GM21576 (cell line): ENCODE results near the gene CNTLN.
"Not testable (repeated sequence)": the region's sequence is repeated elsewhere in the genome, so short reads cannot be mapped to it uniquely, and the experiment has no call there.

Experiments
- ATAC-seq: cut with Tn5 transposase; IDR thresholded peaks from one replicate; pipeline ENCODE4 v1.9.1; 2021; ENCODE audit warnings: mild to moderate bottlenecking, moderate library complexity; ENCODE audit not compliant: unreplicated experiment

The CNTLN gene

DNA sequence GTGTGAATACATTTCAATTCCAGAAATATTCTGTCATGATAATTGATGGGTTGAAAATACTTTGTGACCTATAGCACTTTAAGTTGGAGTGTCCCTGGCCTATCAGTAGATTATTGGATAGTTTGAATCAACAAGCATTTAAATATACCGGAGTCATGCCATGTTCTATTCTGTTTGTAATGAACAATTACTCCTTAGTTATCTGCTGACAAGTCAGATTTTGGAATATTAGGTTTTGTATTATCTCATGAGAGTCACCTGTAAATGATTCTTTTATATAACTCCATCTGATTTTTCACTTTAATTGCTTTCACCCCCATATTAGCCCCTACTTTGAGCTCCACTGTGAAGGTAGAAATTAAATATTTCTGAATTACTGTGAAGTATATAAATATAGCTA is 351.6 kb downstream of the CNTLN start:
- ATAC-seq = no peak

DNA sequence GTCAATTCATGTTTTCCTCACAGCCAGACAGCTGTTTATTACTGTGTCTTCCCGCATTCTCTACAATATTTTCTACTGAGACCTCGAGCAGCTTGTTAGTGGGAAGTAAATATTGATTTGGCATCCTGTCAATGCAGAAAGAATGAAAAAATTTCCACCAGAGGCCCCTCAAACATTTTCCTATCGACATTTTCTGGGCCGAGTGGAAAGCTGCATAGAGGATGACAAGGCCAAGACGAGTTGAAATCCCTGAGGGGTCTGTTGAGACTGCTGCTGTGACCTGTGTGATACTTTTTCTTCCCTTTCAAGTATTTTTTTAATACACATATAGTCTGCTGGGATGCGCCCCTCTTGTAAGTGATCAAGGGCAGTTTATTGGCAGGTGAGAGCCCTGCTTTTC is 352.6 kb downstream of the CNTLN start:
- no peak for ATAC-seq

DNA sequence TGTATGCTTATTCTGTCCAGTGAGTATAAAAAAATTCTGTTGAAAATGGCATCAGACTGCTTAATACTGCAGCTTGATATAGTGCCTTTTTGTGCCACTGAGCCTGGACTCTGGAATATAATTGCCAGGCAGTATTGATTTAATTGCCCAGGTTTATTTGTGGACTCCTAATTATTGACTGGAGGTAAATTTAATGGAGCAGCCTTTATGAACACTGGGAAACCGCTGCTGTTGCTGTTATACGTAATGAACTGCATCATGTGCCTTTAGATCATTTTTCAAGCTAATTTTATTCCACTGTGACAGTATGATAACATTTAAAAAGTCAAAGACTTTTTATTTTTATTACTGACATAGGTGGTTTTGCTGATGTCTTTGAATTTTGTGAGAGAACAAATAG is 353.8 kb downstream of the CNTLN start:
- ATAC-seq = no peak

DNA sequence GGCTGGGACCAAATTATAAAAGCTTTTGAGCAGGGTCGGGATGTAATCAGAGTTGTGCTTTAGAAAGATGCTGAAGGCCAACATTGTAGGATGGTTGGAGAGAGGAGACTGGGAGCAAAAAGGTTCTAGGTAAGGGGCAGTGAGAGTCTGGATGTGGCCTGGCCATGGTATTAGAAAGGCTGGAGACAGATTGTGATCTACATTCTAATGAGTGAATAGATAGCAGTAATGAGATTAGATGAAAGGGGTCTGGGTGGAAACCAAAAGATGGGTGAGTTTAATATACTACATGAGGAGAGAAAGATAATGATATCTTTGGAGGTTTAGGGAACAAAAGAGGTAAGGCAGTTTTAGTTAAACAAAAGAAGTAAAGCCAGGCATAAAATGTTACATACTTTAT is 355.3 kb downstream of the CNTLN start:
- ATAC-seq = no peak

DNA sequence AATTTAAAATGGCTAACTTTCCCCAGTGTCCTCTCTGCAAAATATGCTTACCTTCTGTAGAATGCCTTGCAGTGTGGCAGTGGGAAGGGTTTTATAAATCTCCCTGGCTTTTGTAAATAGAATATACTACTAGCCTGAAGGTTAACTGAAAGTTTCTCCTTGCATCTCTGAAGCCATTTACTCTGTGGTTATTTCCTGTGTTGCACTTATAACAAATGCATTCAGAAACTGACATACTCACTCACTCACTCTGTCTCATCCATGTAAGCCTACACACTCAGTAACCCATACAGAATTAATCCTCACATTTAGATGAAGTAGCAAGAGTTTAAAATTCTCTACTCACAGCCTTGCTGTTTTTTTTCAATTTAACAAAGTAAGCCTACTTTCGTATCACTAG is 356.9 kb downstream of the CNTLN start:
- ATAC-seq = no peak

DNA sequence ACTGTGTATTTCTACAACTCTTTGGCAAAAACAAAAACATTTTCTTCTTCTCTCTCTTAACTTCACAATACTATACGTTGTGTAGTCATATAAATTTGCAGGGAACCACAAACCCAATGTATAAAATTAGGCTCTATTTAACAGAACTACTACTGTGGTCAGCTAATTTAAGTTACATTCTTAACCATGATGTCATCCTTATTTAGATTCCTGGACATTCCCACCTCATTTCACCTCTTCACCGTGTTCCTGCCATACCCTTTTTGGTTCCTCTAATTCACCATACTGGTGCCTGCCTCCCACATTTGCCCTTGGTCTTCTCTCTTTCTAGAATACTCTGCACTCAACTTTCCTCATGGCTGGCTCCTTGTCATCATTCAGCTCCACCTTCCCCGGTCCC is 368.4 kb downstream of the CNTLN start:
- ATAC-seq = no peak

DNA sequence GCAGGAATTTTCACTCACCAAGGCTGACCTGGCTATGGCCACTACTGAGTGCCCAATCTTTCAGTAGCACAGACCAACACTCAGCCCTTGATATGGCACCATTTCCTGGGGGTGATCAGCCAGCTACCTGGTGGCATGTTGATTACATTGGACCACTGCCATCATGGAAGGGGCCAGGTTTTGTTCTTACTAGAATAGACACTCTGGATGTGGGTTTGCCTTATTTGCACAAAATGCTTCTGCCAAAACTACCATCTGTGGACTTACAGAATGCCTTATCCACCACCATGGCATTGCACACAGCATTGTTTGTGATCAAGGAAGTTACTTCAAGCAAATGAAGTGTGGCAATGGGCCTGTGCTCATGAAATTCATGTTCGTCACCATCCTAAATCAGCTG is 374.3 kb downstream of the CNTLN start:
- no peak for ATAC-seq

DNA sequence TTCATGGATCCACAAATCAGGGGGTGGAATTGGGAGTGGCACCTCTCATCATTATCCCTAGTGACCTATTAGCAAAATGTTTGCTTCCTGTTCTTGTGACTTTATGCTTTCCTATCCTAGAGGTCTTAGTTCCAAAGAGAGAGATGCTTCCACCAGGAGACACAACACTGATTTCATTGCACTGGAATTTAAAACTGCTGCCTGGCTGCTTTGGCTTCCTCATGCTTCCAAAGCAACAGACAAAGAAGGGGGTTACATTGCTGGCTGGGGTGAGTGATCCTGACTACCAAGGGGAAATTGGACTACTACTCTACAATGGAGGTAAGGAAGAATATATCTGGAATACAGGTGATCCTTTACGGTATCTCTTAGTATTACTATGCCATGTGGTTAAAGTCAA is 374.9 kb downstream of the CNTLN start:
- ATAC-seq = no peak

DNA sequence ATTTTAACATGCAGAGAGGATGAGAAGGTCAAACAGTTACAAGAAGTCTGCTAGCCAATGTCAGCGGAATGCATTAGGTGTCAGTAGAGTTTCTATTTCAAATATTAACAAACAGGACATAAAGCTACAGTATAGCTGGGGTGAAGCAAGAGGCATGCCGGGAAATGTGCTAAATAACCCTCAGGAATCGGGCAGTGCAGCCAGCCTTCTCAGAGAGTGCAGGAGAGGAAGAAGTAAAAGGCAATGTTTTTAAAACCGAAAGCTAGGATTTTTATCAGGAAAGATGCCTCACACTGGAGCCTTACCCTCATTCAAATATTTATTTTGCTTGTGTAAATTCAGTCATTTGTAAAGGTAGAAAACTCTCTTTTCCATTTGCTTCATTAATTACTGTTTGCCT is 384.9 kb downstream of the CNTLN start:
- ATAC-seq = no peak

DNA sequence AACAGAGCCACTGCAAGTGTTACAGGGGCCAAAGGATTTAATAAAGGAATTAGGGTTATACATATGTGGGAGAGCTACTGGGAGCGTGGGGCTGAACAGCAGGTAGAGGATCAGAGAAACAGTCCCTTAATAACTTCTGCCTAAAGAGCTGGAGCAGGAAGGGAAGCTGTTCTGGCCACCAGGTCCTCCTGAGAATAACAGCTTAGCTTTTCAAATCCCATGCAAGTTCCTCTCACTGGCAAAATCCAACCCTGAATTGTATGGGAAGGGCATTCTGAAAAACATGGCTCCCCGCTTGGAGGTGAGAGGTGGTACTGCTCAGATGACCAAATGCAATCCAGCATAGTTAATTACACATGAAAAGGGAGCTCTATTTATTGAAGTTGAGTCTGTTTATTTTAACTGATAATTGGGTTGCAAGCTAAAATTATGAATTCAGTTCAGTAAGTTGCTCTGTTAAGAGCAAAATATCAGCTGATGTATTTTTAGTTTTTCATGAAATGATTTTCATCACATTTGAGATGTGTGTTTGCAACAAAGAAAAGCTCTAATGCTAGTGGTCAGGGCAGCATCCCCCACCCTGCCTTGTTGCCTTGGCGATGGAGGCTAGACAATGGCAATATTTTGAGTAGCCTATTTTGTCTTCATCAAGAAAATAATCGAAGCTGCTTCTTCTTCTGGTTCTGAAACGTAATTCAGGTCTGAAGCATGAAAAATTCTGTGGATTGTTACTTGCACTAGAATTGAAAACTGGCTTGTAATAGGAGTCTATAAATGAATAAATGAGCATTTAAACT is 385.6 kb downstream of the CNTLN start:
- no peak for ATAC-seq

DNA sequence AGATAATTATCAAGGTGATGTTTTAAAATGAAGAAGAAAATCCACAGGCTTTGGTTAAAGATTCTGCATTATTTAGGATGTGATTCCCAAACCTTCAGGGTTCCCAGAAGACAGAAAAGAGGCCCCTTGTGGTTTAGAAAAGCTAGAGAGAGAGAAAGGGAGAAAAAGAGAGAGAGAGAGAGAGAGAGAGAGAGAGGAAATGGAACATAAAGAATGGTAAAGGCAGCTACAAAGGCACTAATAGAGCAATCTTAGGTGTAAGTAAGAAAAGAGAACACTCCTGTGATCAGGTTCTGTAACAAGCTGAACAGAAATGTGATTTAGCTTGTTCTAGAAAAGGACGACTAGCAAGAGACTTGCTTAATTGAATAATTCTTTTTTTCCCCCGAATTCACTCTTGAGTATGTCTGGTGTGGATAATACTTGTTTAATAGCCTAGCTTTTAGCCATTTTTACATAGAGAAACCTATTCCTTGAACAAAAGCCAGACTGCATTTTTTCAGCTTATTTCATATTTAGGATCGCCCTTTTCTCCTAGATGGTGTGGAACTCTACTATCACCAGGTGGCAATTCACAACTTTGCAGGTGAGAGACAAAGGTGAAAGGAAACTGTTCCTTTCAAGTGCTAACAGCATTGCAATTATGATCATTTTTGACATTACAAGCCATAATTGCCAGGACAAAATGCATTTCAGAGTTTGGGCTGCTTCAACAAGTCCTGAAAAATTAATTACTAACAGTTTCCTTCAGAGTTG is 386.4 kb downstream of the CNTLN start:
- ATAC-seq = no peak

DNA sequence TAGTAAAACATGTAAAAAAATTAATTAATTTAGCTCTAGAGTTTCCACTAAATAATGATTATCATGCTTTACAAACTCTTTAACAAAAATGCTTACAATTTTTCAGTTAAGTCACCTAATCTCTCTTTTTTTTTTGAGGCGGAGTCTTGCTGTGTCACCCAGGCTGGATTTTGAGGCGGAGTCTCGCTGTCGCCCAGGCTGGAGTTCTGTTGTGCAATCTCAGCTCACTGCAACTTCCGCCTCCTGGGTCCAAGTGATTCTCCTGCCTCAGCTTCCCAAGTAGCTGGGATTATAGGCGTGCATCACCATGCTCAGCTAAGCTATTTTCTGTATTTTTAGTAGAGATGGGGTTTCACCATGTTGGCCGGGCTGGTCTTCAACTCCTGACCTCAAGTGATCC is 391.9 kb downstream of the CNTLN start:
- not testable (repeated sequence) for ATAC-seq

DNA sequence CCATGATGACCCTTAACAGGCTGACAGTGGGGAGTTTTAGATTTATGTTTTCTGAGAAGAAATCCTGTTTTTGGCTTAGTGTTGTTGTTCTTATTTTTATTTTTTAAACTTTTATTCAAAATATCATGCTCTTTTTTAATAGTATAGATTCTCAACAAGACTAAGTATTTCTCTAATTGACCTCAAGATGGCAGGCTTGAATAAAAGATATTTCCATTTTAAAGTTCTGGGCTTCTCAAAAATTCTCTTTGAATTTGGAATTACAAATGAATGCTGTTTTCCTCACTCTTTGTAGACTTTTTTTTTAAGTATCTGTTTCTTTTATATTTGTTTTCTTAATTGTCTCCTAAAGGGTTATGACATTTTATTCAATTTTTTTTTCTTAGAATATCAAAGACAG is 394.0 kb downstream of the CNTLN start:
- ATAC-seq = no peak

DNA sequence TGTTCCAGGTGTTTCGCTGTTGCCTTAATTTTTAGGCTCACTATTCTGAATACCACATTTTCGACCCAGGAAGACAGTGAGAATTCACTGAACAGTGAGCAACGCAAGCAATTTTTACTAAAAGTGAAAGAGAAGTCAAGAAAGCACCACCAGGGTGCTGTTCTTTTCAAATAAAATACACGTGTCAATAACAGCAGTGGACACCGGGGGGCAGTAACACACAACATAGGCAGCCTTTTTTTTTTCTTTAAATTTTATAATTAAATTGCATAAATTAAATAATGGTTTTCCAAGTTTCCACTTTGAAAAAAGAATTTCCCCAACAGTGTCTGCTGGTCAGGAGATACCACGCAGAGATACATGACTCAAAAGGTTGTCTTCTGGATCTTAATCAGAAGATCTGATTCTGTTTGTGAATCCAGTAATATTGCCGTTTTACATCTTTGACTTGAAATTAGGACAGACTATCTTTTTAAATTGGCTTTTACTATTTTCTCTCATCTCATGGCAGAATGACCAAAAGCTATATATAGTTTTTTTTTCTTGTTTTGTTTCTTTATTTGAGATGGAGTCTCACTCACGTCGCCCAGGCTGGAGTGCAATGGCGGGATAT is 396.9 kb downstream of the CNTLN start:
- ATAC-seq = peak; percentile 77

DNA sequence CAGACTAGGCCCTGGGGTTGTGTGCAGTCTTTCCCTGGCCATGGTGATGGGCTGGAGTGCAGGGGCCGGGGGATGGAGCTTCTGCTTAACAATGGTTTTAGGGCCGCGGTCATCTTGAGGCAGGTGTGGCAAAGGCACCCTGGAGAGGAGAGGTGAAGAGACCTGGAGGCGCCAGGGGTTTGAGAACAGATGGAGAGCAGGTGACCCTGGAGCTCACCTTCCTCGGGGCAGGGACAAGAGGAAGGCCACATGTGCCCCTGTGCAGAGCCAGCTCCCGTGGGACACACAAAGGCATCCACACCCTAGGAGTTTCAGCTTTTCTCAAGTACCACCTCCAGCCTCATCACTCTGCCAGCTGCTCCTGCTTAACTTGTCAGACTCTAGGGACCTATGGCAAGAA is 397.6 kb downstream of the CNTLN start:
- ATAC-seq = no peak

DNA sequence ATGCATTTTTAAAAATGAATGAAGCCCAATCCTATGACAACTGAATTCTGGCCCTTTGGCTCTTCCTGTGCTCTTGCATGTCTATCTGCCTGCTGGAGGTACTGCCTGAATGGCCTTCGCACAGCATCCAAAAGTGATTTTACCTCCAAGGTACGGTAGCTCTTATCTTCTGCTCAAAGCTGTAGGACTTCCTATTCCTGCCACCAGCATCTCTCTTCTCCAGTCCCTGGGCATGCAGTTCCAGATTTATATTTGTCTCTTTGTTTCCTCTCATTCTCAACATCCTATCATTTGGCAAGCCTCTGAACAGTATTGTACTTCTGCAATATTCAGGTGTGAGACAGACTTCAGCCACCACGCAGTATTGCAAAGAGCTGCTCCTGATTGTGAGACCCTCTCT is 400.3 kb downstream of the CNTLN start:
- no peak for ATAC-seq

DNA sequence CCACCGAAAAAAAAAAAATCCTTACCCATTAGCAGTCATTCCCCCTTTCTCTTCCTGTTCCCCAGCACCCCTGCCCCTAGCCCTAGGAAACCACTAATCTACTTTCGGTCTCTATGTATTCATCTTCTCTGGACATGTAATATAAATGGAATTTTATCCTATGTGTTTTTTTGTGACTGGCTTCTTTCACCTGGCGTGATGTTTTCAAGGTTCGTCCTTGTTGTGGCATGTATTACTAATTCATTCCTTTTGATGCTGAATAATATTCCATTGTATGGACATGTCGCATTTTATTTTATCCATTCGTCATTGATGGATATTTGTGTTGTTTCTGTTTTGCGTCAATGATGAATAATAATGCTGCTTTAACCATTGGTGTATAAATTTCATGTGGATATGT is 401.2 kb downstream of the CNTLN start:
- ATAC-seq = no peak

DNA sequence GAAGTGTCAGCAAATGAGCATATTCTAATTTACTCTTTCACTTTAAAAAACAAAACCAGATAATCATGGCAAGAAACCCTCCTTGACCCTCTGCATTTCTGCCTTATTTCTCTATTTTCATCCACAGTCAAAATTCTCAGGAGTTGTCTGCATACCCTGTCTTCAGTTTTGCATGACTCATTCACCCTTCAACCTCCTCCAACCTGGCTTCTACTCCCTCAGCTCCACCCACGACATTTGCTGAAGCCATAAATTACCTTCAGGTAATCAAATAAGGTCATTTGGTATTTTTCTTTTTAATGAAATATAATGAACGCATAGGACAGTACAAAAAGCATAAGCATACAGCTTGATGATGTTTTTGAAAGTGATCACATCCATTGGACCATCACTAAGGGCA is 416.2 kb downstream of the CNTLN start:
- ATAC-seq = no peak
